Measurements from ENCODE around the gene KIAA0040. TPM values are rescaled to one million over a fixed set of nuclear protein-coding genes. Genes with fewer than 3 reads are reported as not detected.

Gene KIAA0040
- total RNA-seq, 1 experiment from 2014 or later = 15.0 TPM

GRCh38 chr1:175220853-175221556, 28.4 kb upstream of the KIAA0040 start:
- DNase-seq (ENCODE audit: low spot score) (no peak), ATAC-seq (peak; percentile 43)
- H3K4me1 Mint-ChIP-seq = peaks cover 27% of the 10 kb centered on the region
- H3K27ac Mint-ChIP-seq = no peak overlapping the region
- H3K27me3 Mint-ChIP-seq (ENCODE audit: low read depth) = no peaks in the 10 kb centered on the region
- H3K36me3 Mint-ChIP-seq = no peaks in the 10 kb centered on the region
- no peak overlapping the region for H3K4me3 Mint-ChIP-seq
- TF ChIP-seq, protein P1, sequence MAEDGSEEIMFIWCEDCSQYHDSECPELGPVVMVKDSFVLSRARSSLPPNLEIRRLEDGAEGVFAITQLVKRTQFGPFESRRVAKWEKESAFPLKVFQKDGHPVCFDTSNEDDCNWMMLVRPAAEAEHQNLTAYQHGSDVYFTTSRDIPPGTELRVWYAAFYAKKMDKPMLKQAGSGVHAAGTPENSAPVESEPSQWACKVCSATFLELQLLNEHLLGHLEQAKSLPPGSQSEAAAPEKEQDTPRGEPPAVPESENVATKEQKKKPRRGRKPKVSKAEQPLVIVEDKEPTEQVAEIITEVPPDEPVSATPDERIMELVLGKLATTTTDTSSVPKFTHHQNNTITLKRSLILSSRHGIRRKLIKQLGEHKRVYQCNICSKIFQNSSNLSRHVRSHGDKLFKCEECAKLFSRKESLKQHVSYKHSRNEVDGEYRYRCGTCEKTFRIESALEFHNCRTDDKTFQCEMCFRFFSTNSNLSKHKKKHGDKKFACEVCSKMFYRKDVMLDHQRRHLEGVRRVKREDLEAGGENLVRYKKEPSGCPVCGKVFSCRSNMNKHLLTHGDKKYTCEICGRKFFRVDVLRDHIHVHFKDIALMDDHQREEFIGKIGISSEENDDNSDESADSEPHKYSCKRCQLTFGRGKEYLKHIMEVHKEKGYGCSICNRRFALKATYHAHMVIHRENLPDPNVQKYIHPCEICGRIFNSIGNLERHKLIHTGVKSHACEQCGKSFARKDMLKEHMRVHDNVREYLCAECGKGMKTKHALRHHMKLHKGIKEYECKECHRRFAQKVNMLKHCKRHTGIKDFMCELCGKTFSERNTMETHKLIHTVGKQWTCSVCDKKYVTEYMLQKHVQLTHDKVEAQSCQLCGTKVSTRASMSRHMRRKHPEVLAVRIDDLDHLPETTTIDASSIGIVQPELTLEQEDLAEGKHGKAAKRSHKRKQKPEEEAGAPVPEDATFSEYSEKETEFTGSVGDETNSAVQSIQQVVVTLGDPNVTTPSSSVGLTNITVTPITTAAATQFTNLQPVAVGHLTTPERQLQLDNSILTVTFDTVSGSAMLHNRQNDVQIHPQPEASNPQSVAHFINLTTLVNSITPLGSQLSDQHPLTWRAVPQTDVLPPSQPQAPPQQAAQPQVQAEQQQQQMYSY (CRISPR knock-in tag; IDR thresholded peaks at IDR 0.05) = peak; percentile 94
- TF ChIP-seq ZNF138 (CRISPR knock-in tag; conservative IDR thresholded peaks at IDR 0.05) = no peak
- H3K9me3 Mint-ChIP-seq = no peaks in the 10 kb centered on the region
- CTCF ChIA-PET = interaction anchor here (0.6 to 1.3 kb wide), 10 partner anchors 29 to 192 kb away, joined by 3 to 29 read pairs (median 7); partner anchors contain the start of gene KIAA0040
- POLR2A ChIA-PET = interaction anchor here (0.7 kb wide), 1 partner anchor 10 kb away, joined by 3 read pairs; no protein-coding TSS in a partner anchor

GRCh38 chr1:175219774-175220173, 27.2 kb upstream of the KIAA0040 start:
- H3K27ac Mint-ChIP-seq = no peak overlapping the region
- H3K9me3 Mint-ChIP-seq = no peaks in the 10 kb centered on the region
- no peak for DNase-seq (ENCODE audit: low spot score)
- no peak overlapping the region for H3K4me3 Mint-ChIP-seq
- ATAC-seq = no peak
- no peaks in the 10 kb centered on the region for H3K36me3 Mint-ChIP-seq
- H3K4me1 Mint-ChIP-seq = peaks cover 27% of the 10 kb centered on the region
- ChIA-PET POLR2A (interaction anchor here (0.5 to 0.7 kb wide), 2 partner anchors 8 to 44 kb away, joined by 3 read pairs; no protein-coding TSS in a partner anchor), CTCF (interaction anchor here (0.9 to 1.4 kb wide), 3 partner anchors 68 to 100 kb away, joined by 4 to 8 read pairs (median 4); no protein-coding TSS in a partner anchor)
- H3K27me3 Mint-ChIP-seq (ENCODE audit: low read depth) = no peaks in the 10 kb centered on the region
- no peak for TF ChIP-seq ZNF512 (CRISPR knock-in tag; IDR thresholded peaks at IDR 0.05; ENCODE audit: borderline replicate concordance)
- TF ChIP-seq, protein P2, sequence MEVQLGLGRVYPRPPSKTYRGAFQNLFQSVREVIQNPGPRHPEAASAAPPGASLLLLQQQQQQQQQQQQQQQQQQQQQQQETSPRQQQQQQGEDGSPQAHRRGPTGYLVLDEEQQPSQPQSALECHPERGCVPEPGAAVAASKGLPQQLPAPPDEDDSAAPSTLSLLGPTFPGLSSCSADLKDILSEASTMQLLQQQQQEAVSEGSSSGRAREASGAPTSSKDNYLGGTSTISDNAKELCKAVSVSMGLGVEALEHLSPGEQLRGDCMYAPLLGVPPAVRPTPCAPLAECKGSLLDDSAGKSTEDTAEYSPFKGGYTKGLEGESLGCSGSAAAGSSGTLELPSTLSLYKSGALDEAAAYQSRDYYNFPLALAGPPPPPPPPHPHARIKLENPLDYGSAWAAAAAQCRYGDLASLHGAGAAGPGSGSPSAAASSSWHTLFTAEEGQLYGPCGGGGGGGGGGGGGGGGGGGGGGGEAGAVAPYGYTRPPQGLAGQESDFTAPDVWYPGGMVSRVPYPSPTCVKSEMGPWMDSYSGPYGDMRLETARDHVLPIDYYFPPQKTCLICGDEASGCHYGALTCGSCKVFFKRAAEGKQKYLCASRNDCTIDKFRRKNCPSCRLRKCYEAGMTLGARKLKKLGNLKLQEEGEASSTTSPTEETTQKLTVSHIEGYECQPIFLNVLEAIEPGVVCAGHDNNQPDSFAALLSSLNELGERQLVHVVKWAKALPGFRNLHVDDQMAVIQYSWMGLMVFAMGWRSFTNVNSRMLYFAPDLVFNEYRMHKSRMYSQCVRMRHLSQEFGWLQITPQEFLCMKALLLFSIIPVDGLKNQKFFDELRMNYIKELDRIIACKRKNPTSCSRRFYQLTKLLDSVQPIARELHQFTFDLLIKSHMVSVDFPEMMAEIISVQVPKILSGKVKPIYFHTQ (CRISPR knock-in tag; IDR thresholded peaks at IDR 0.05) = no peak
- no peak for TF ChIP-seq ZNF121 (CRISPR knock-in tag; IDR thresholded peaks at IDR 0.05)
- no peak for TF ChIP-seq ZNF219 (CRISPR knock-in tag; IDR thresholded peaks at IDR 0.05; ENCODE audit: borderline replicate concordance)
- no peak for TF ChIP-seq GRHL2 (CRISPR knock-in tag; IDR thresholded peaks at IDR 0.05; ENCODE audit: insufficient replicate concordance, severe bottlenecking)
- no peak for TF ChIP-seq JUN (CRISPR knock-in tag; IDR thresholded peaks at IDR 0.05)
- TF ChIP-seq ZNF232 (CRISPR knock-in tag; IDR thresholded peaks at IDR 0.05) = no peak
- TF ChIP-seq, protein P3, sequence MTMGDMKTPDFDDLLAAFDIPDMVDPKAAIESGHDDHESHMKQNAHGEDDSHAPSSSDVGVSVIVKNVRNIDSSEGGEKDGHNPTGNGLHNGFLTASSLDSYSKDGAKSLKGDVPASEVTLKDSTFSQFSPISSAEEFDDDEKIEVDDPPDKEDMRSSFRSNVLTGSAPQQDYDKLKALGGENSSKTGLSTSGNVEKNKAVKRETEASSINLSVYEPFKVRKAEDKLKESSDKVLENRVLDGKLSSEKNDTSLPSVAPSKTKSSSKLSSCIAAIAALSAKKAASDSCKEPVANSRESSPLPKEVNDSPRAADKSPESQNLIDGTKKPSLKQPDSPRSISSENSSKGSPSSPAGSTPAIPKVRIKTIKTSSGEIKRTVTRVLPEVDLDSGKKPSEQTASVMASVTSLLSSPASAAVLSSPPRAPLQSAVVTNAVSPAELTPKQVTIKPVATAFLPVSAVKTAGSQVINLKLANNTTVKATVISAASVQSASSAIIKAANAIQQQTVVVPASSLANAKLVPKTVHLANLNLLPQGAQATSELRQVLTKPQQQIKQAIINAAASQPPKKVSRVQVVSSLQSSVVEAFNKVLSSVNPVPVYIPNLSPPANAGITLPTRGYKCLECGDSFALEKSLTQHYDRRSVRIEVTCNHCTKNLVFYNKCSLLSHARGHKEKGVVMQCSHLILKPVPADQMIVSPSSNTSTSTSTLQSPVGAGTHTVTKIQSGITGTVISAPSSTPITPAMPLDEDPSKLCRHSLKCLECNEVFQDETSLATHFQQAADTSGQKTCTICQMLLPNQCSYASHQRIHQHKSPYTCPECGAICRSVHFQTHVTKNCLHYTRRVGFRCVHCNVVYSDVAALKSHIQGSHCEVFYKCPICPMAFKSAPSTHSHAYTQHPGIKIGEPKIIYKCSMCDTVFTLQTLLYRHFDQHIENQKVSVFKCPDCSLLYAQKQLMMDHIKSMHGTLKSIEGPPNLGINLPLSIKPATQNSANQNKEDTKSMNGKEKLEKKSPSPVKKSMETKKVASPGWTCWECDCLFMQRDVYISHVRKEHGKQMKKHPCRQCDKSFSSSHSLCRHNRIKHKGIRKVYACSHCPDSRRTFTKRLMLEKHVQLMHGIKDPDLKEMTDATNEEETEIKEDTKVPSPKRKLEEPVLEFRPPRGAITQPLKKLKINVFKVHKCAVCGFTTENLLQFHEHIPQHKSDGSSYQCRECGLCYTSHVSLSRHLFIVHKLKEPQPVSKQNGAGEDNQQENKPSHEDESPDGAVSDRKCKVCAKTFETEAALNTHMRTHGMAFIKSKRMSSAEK (CRISPR knock-in tag; IDR thresholded peaks at IDR 0.05; ENCODE audit: borderline replicate concordance) = no peak
- no peak for TF ChIP-seq CDX4 (CRISPR knock-in tag; IDR thresholded peaks at IDR 0.05; ENCODE audit: borderline replicate concordance)
- no peak for TF ChIP-seq ATF6 (CRISPR knock-in tag; IDR thresholded peaks at IDR 0.05)
- TF ChIP-seq ZNF263 (CRISPR knock-in tag; IDR thresholded peaks at IDR 0.05; ENCODE audit: low read depth) = no peak
- TF ChIP-seq SMAD4 (CRISPR knock-in tag; IDR thresholded peaks at IDR 0.05) = no peak
- no peak for TF ChIP-seq SP1 (CRISPR knock-in tag; conservative IDR thresholded peaks at IDR 0.05)
- TF ChIP-seq TCF7 (CRISPR knock-in tag; IDR thresholded peaks at IDR 0.05; ENCODE audit: low read depth) = no peak
- no peak for TF ChIP-seq ZNF317 (CRISPR knock-in tag; IDR thresholded peaks at IDR 0.05; ENCODE audit: borderline replicate concordance, low read depth)

Measured in WTC11 (cell line).